ENCODE results near the gene SLMAP. TPM values are rescaled to one million over a fixed set of nuclear protein-coding genes. Genes with fewer than 3 reads are reported as not detected.

Gene SLMAP
- total and polyA plus RNA-seq, 2 of the 4 experiments (the other 2 are of a cell fraction) = 15.5 to 26.5 TPM

GRCh38 chr3:57923101-57923500 is 167.0 kb downstream of the SLMAP start:
- intact Hi-C loops (cut with micrococcal nuclease) = no loop called here
- Histone ChIP-seq H4K20me1 (ENCODE audit: insufficient read depth, low read length) (no peaks in the 10 kb centered on the region), H3K9me1 (ENCODE audit: insufficient read depth, low read length) (peaks cover 3% of the 10 kb centered on the region; the same call in 1 of the 2 replicates), H4K8ac (ENCODE audit: low read depth in 2 of 2, low read length in 2 of 2) (no peak overlapping the region), H3K27me3 (ENCODE audit: control insufficient read depth, insufficient read depth, low read length) (no peaks in the 10 kb centered on the region), H2AFZ (replicated peaks; ENCODE audit: low read length, poor library complexity) (no peak overlapping the region), H4K91ac (ENCODE audit: insufficient read depth, low read depth, low read length) (no peak overlapping the region), H3K27ac (ENCODE audit: insufficient read depth, low read length) (no peak overlapping the region), H4K5ac (ENCODE audit: low read depth, low read length) (no peak overlapping the region), H3K4me3 (ENCODE audit: insufficient read depth, low read depth, low read length) (no peak overlapping the region), H3K79me1 (ENCODE audit: low read depth in 1 of 2, low read length in 2 of 2) (peaks cover 0 to 10% of the 10 kb centered on the region in 2 experiments; a peak in 2 of 4 replicates), H2AK5ac (ENCODE audit: low read depth, low read length) (no peak overlapping the region), H3K4me1 (ENCODE audit: control insufficient read depth, insufficient read depth, low read length) (peaks cover 2% of the 10 kb centered on the region; the same call in 1 of the 2 replicates), H3K14ac (replicated peaks; ENCODE audit: low read depth, low read length) (no peak overlapping the region), H2BK120ac (ENCODE audit: low read depth, low read length) (no peak overlapping the region), H2BK15ac (ENCODE audit: low read depth, low read length) (no peak overlapping the region), H3K4ac (ENCODE audit: low read depth, low read length) (no peak overlapping the region), H2BK20ac (ENCODE audit: low read depth, low read length) (no peak overlapping the region), H3K36me3 (ENCODE audit: control insufficient read depth, insufficient read depth, low read length) (peaks cover 14% of the 10 kb centered on the region), H3K23ac (ENCODE audit: low read depth, low read length) (no peak overlapping the region), H3K56ac (ENCODE audit: extremely low read depth, insufficient read depth, low read length) (no peak overlapping the region), H3K9ac (ENCODE audit: low read depth, low read length) (no peak overlapping the region), H3K9me3 (ENCODE audit: control insufficient read depth, insufficient read depth, low read length) (no peaks in the 10 kb centered on the region), H2AK9ac (replicated peaks; ENCODE audit: low read depth, low read length, poor library complexity) (no peak overlapping the region), H3K4me2 (ENCODE audit: low read depth, low read length) (no peak overlapping the region), H3K18ac (ENCODE audit: low read depth, low read length) (no peak overlapping the region), H2BK5ac (ENCODE audit: low read depth, low read length, poor library complexity, severe bottlenecking) (no peak overlapping the region)
- in situ Hi-C loops (cut with MboI; ENCODE audit: low sequenced_read_pairs) = no loop called here
- TF ChIP-seq NFE2L2 (IDR thresholded peaks at IDR 0.05; ENCODE audit: low read depth, low read length) = no peak
- TF ChIP-seq ELK1 (IDR thresholded peaks at IDR 0.05; ENCODE audit: borderline replicate concordance, low read depth, low read length) = no peak
- no peak for TF ChIP-seq CEBPB (IDR thresholded peaks at IDR 0.05; ENCODE audit: low read depth, low read length)
- no peak for TF ChIP-seq BHLHE40 (IDR thresholded peaks at IDR 0.05; ENCODE audit: low read depth, low read length)
- TF ChIP-seq CHD1 (IDR thresholded peaks at IDR 0.05; ENCODE audit: low read depth, low read length) = no peak
- TF ChIP-seq RCOR1 (IDR thresholded peaks at IDR 0.05; ENCODE audit: insufficient replicate concordance, low read length) = no peak
- TF ChIP-seq, protein P1, sequence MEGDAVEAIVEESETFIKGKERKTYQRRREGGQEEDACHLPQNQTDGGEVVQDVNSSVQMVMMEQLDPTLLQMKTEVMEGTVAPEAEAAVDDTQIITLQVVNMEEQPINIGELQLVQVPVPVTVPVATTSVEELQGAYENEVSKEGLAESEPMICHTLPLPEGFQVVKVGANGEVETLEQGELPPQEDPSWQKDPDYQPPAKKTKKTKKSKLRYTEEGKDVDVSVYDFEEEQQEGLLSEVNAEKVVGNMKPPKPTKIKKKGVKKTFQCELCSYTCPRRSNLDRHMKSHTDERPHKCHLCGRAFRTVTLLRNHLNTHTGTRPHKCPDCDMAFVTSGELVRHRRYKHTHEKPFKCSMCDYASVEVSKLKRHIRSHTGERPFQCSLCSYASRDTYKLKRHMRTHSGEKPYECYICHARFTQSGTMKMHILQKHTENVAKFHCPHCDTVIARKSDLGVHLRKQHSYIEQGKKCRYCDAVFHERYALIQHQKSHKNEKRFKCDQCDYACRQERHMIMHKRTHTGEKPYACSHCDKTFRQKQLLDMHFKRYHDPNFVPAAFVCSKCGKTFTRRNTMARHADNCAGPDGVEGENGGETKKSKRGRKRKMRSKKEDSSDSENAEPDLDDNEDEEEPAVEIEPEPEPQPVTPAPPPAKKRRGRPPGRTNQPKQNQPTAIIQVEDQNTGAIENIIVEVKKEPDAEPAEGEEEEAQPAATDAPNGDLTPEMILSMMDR (conservative IDR thresholded peaks at IDR 0.05; ENCODE audit: low read depth, low read length) = no peak
- no peak for TF ChIP-seq POLR2A (IDR thresholded peaks at IDR 0.05; ENCODE audit: low read depth, low read length)
- CTCF ChIA-PET = no interaction called here
- BruUV-seq (replicated peaks) = no TSS peak
- DNase-seq (no peak), ATAC-seq (ENCODE audit: low read depth) (no peak)
- dilution Hi-C loops (cut with HindIII; ENCODE audit: low sequenced_read_pairs, unreplicated experiment) = no loop called here
- POLR2A ChIA-PET (ENCODE audit: unreplicated experiment) = no interaction called here
